ENCODE data around the gene TMEM125.

The TMEM125 gene

DNA sequence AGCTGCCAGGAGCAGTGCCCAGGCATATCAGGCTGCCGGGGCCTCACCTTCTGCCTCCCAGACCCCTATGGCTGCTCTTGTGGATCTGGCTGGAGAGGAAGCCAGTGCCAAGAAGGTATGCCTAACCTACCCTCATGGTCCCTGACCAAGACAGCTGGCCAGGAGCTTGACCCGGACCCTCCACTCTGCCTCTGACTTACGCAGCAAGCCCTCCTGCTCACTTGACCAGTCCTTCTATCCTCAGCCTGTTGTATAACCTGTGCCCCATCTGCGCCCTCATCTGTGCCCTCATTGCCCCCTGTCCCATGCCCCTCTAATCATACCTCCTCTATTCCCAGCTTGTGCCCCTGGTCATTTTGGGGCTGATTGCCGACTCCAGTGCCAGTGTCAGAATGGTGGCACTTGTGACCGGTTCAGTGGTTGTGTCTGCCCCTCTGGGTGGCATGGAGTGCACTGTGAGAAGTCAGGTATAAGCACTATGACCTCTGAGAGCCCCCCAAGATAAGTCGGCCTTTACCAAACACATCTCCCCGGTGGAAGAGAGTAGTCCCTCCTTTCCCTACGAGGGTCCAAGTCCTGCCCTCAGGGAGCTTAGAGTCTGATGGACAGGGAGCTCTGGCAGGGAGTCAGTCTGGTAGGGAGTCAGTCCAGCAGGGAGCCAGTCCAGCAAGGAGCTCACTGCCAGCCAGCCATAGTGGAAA, 37.8 kb downstream of the TMEM125 start:
- no peaks in the 10 kb centered on the region for H3K36me3 ChIP-seq (ENCODE audit: control insufficient read depth, insufficient read depth, low read length)
- H3K4me3 ChIP-seq (ENCODE audit: low read depth, low read length) = no peak overlapping the region
- no peaks in the 10 kb centered on the region for H3K27me3 ChIP-seq (ENCODE audit: control insufficient read depth, insufficient read depth, low read length)
- no peaks in the 10 kb centered on the region; the same call in 1 of the 2 replicates for H3K4me1 ChIP-seq (ENCODE audit: control insufficient read depth, insufficient read depth, low read length)
- H3K27ac ChIP-seq (ENCODE audit: low read depth, low read length) = no peak overlapping the region
- no peaks in the 10 kb centered on the region for H3K9me3 ChIP-seq (ENCODE audit: control insufficient read depth, insufficient read depth, low read depth, low read length)
- H3K9ac ChIP-seq (ENCODE audit: low read length) = no peak overlapping the region

DNA sequence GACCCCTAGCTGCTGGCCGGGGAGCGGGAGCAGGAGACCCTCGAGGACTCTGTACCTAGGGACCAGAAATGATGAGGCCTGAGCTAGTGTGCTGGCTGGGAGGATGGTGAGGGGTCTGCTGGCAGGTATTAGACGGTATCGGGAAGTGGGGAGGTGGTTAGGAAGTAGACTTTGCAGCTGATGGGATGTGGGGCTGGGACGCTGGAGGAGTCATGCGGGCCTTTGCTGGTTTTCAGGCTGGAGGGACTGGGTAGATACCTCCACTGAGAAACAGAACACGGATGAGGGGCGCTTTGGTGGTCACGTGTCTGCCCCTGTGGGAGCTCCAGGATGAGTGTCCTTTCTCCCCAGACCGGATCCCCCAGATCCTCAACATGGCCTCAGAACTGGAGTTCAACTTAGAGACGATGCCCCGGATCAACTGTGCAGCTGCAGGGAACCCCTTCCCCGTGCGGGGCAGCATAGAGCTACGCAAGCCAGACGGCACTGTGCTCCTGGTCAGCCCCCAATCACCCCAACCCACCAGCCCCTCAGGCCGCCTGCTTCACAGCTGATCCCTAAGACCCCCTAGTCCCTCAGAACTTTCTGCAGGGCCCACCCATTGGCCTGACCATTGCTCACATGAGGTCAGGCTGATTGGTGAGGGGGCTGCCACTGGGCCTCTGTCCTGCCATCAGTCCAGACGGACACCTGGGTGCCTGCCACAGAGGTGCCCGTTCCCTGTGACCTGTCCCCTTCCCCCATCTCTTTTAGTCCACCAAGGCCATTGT, 39.0 kb downstream of the TMEM125 start:
- Histone ChIP-seq H3K4me3 (ENCODE audit: low read depth, low read length) (no peak overlapping the region), H3K36me3 (ENCODE audit: control insufficient read depth, insufficient read depth, low read length) (no peaks in the 10 kb centered on the region), H3K27ac (ENCODE audit: low read depth, low read length) (no peak overlapping the region), H3K9me3 (ENCODE audit: control insufficient read depth, insufficient read depth, low read depth, low read length) (no peaks in the 10 kb centered on the region), H3K9ac (ENCODE audit: low read length) (no peak overlapping the region), H3K4me1 (ENCODE audit: control insufficient read depth, insufficient read depth, low read length) (no peaks in the 10 kb centered on the region; the same call in 1 of the 2 replicates), H3K27me3 (ENCODE audit: control insufficient read depth, insufficient read depth, low read length) (no peaks in the 10 kb centered on the region)

DNA sequence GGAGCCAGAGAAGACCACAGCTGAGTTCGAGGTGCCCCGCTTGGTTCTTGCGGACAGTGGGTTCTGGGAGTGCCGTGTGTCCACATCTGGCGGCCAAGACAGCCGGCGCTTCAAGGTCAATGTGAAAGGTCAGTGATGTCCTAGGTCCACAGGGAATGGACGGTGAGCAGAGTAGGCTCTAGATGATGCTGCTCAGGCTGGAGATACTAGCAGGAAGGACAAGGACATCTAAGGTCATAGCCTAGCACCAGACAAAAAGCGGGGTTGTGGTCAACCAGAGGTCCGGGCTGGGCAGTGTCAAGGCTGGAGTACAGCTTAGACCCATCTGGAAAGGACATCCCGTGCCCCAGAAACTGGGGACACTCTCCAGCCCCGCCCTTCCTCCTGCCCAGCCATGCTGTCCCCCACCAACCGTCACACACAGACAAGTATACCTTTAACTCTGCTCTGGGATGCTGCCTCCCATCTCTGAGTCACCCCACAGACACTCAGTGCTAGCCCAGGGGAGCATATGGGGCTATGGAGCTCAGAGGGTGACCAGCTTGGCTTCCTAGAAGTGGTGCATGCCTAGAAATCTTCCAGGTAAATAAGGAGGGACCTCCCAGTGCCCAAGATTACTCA, 39.7 kb downstream of the TMEM125 start:
- H3K27me3 ChIP-seq (ENCODE audit: control insufficient read depth, insufficient read depth, low read length) = no peaks in the 10 kb centered on the region
- no peaks in the 10 kb centered on the region; the same call in 1 of the 2 replicates for H3K4me1 ChIP-seq (ENCODE audit: control insufficient read depth, insufficient read depth, low read length)

DNA sequence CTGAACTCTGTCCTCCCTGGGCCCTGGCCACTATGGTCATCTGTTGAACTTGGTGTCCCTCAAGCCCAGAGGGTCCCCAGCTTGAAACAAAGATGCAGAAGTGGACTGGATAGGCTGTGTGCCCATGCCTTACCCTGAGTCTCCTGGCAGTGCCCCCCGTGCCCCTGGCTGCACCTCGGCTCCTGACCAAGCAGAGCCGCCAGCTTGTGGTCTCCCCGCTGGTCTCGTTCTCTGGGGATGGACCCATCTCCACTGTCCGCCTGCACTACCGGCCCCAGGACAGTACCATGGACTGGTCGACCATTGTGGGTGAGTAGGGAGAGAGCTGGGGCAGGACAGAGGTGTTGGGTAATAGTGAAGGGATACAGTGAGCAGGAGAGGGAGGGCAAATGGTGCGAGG, 41.7 kb downstream of the TMEM125 start:
- Histone ChIP-seq H3K4me3 (ENCODE audit: low read depth, low read length) (no peak overlapping the region), H3K27me3 (ENCODE audit: control insufficient read depth, insufficient read depth, low read length) (no peaks in the 10 kb centered on the region)

More for the DNA sequence above, 39.7 kb downstream of the TMEM125 start:
- H3K4me3 ChIP-seq (ENCODE audit: low read depth, low read length) = no peak overlapping the region
- no peaks in the 10 kb centered on the region for H3K36me3 ChIP-seq (ENCODE audit: control insufficient read depth, insufficient read depth, low read length)
- H3K9ac ChIP-seq (ENCODE audit: low read length) = no peak overlapping the region
- H3K9me3 ChIP-seq (ENCODE audit: control insufficient read depth, insufficient read depth, low read depth, low read length) = no peaks in the 10 kb centered on the region
- H3K27ac ChIP-seq (ENCODE audit: low read depth, low read length) = no peak overlapping the region

DNA sequence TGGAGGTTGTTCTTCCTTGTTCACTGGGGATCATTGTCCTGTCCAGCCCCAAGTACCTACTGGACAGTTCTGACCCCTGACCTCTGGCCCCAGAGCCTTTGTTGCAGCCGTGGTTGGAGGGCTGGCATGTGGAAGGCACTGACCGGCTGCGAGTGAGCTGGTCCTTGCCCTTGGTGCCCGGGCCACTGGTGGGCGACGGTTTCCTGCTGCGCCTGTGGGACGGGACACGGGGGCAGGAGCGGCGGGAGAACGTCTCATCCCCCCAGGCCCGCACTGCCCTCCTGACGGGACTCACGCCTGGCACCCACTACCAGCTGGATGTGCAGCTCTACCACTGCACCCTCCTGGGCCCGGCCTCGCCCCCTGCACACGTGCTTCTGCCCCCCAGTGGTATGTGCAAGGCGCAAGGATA, 42.4 kb downstream of the TMEM125 start:
- H3K36me3 ChIP-seq (ENCODE audit: control insufficient read depth, insufficient read depth, low read length) = no peaks in the 10 kb centered on the region
- H3K27ac ChIP-seq (ENCODE audit: low read depth, low read length) = no peak overlapping the region
- no peaks in the 10 kb centered on the region for H3K9me3 ChIP-seq (ENCODE audit: control insufficient read depth, insufficient read depth, low read depth, low read length)
- H3K4me3 ChIP-seq (ENCODE audit: low read depth, low read length) = no peak overlapping the region
- H3K27me3 ChIP-seq (ENCODE audit: control insufficient read depth, insufficient read depth, low read length) = no peaks in the 10 kb centered on the region
- H3K9ac ChIP-seq (ENCODE audit: low read length) = no peak overlapping the region
- no peaks in the 10 kb centered on the region for H3K4me1 ChIP-seq (ENCODE audit: control insufficient read depth, insufficient read depth, low read length)

More for the DNA sequence above, 41.7 kb downstream of the TMEM125 start:
- H3K4me1 ChIP-seq (ENCODE audit: control insufficient read depth, insufficient read depth, low read length) = no peaks in the 10 kb centered on the region
- no peak overlapping the region for H3K9ac ChIP-seq (ENCODE audit: low read length)
- H3K36me3 ChIP-seq (ENCODE audit: control insufficient read depth, insufficient read depth, low read length) = no peaks in the 10 kb centered on the region
- no peaks in the 10 kb centered on the region for H3K9me3 ChIP-seq (ENCODE audit: control insufficient read depth, insufficient read depth, low read depth, low read length)
- H3K27ac ChIP-seq (ENCODE audit: low read depth, low read length) = no peak overlapping the region

DNA sequence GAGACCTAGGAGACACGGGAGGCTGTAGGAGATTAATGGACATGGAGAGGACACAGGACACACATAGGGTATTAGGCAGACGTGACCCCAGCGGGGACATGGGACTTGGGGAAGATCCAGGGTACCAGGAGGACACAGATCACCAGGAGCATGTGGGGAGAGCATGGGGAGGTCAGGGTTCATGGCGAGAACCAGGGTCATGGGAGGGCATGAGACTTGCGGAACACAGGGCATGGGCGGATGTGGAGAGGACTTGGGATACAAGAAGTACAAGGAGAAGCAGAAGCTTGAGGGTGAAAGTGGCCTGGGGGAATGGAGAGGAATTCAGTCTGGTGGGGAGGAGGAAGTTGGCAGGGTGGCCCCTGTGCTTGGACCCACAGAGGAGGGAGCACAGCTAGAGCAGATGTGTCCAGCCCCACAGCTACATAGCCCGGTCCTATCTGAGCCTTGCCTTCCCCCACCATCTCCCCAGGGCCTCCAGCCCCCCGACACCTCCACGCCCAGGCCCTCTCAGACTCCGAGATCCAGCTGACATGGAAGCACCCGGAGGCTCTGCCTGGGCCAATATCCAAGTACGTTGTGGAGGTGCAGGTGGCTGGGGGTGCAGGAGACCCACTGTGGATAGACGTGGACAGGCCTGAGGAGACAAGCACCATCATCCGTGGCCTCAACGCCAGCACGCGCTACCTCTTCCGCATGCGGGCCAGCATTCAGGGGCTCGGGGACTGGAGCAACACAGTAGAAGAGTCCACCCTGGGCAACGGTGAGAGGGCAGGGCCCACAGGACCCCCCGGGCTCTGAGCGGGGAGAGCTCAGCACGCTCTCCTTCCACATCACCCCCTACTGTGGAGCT, 43.1 kb downstream of the TMEM125 start:
- no peaks in the 10 kb centered on the region for H3K27me3 ChIP-seq (ENCODE audit: control insufficient read depth, insufficient read depth, low read length)
- H3K9ac ChIP-seq (ENCODE audit: low read length) = no peak overlapping the region

DNA sequence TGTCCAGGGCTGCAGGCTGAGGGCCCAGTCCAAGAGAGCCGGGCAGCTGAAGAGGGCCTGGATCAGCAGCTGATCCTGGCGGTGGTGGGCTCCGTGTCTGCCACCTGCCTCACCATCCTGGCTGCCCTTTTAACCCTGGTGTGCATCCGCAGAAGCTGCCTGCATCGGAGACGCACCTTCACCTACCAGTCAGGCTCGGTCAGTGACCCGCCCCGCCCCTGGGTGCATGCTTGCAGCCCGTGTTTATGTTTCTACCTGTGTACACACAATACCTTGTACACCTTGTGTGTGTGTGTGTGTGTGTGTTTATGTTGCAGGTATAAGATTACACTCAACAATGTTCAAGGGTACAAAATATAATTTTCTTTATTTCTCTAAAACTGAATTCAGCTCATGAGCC, 44.0 kb downstream of the TMEM125 start:
- Histone ChIP-seq H3K27me3 (ENCODE audit: control insufficient read depth, insufficient read depth, low read length) (no peaks in the 10 kb centered on the region), H3K9me3 (ENCODE audit: control insufficient read depth, insufficient read depth, low read depth, low read length) (no peaks in the 10 kb centered on the region), H3K27ac (ENCODE audit: low read depth, low read length) (no peak overlapping the region), H3K36me3 (ENCODE audit: control insufficient read depth, insufficient read depth, low read length) (no peaks in the 10 kb centered on the region), H3K4me3 (ENCODE audit: low read depth, low read length) (no peak overlapping the region), H3K9ac (ENCODE audit: low read length) (no peak overlapping the region), H3K4me1 (ENCODE audit: control insufficient read depth, insufficient read depth, low read length) (no peaks in the 10 kb centered on the region)

More for the DNA sequence above, 43.1 kb downstream of the TMEM125 start:
- Histone ChIP-seq H3K4me1 (ENCODE audit: control insufficient read depth, insufficient read depth, low read length) (no peaks in the 10 kb centered on the region), H3K9me3 (ENCODE audit: control insufficient read depth, insufficient read depth, low read depth, low read length) (no peaks in the 10 kb centered on the region), H3K27ac (ENCODE audit: low read depth, low read length) (no peak overlapping the region), H3K4me3 (ENCODE audit: low read depth, low read length) (no peak overlapping the region), H3K36me3 (ENCODE audit: control insufficient read depth, insufficient read depth, low read length) (no peaks in the 10 kb centered on the region)

DNA sequence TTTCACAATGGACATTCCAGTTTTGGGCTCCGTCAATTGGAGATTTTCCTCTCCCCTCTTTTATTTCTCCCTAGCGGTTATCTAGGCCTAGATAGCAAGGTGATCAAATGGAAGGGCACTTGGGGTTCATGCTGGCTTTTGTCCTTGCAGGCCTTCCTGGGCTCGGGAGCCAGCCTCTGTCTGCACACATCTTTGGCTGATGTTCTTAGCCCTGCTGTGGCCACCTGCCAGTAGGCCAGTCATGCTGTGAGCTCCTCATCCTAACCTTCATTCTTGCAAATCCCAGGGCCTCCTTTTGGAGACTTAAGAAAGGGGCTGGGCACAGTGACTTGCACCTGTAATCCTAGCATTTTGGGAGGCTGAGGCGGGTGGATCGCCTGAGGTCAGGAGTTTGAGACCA, 44.5 kb downstream of the TMEM125 start:
- H3K9ac ChIP-seq (ENCODE audit: low read length) = no peak overlapping the region
- no peaks in the 10 kb centered on the region for H3K4me1 ChIP-seq (ENCODE audit: control insufficient read depth, insufficient read depth, low read length)
- H3K4me3 ChIP-seq (ENCODE audit: low read depth, low read length) = no peak overlapping the region
- no peaks in the 10 kb centered on the region for H3K9me3 ChIP-seq (ENCODE audit: control insufficient read depth, insufficient read depth, low read depth, low read length)
- no peaks in the 10 kb centered on the region for H3K36me3 ChIP-seq (ENCODE audit: control insufficient read depth, insufficient read depth, low read length)
- no peaks in the 10 kb centered on the region for H3K27me3 ChIP-seq (ENCODE audit: control insufficient read depth, insufficient read depth, low read length)
- H3K27ac ChIP-seq (ENCODE audit: low read depth, low read length) = no peak overlapping the region

DNA sequence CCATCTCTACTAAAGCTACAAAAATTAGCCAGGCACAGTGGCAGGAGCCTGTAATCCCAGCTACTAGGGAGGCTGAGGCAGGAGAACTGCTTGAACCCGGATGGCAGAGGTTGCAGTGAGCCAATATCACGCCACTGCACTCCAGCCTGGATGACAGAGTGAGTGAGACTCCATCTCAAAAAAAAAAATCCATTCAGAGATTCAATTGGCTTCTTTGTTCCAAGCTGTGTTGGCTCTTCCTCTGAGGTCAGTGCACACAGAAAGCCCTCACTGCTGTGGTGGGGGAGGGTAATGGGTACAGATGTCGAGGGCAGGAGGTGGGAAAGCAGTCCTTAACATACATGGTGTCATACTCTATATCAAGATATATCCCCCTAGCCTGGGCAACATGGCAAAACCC, 45.7 kb downstream of the TMEM125 start:
- no peaks in the 10 kb centered on the region for H3K4me1 ChIP-seq (ENCODE audit: control insufficient read depth, insufficient read depth, low read length)
- H3K9me3 ChIP-seq (ENCODE audit: control insufficient read depth, insufficient read depth, low read depth, low read length) = no peaks in the 10 kb centered on the region
- no peak overlapping the region for H3K27ac ChIP-seq (ENCODE audit: low read depth, low read length)
- no peaks in the 10 kb centered on the region for H3K27me3 ChIP-seq (ENCODE audit: control insufficient read depth, insufficient read depth, low read length)
- H3K9ac ChIP-seq (ENCODE audit: low read length) = no peak overlapping the region
- no peaks in the 10 kb centered on the region for H3K36me3 ChIP-seq (ENCODE audit: control insufficient read depth, insufficient read depth, low read length)
- H3K4me3 ChIP-seq (ENCODE audit: low read depth, low read length) = no peak overlapping the region

DNA sequence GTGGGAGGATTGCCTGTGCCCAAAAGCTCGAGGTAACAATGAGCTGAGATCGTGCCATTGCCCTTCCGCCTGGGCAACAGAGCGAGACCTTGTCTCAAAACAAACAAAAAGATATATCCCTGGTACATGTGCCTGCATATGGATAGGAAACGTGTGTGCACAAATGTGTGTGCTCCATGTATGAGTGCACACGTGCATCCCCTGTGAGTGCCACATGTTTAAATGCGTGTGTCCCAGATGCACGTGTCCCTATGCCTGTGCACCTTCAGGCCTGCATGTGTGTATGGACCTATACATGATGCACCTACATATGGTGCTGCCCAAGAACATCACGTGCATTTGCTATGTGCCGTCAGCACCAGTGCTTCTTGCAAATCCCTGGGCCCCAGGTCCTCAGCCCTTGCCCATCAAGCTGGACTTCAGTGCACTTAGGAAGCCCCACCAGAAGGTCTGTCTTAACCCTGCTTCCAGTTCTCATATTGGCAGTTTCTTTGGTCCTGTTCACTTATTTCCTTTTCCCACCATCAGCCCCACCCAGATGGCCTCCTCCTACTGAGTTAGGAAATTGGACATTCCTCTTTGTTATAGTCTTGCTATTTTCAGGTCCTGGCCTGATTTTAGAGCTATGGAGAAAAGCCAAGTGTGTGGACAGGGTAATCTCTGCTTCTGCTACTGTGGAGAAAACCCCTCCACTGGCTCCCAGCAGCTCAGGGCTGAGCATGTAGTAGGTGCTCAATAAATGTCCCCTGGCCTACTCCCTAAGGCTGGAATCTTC, 46.4 kb downstream of the TMEM125 start:
- no peak overlapping the region for H3K27ac ChIP-seq (ENCODE audit: low read depth, low read length)
- H3K36me3 ChIP-seq (ENCODE audit: control insufficient read depth, insufficient read depth, low read length) = no peaks in the 10 kb centered on the region
- no peaks in the 10 kb centered on the region for H3K4me1 ChIP-seq (ENCODE audit: control insufficient read depth, insufficient read depth, low read length)
- no peak overlapping the region for H3K4me3 ChIP-seq (ENCODE audit: low read depth, low read length)
- H3K27me3 ChIP-seq (ENCODE audit: control insufficient read depth, insufficient read depth, low read length) = no peaks in the 10 kb centered on the region
- no peaks in the 10 kb centered on the region for H3K9me3 ChIP-seq (ENCODE audit: control insufficient read depth, insufficient read depth, low read depth, low read length)
- no peak overlapping the region for H3K9ac ChIP-seq (ENCODE audit: low read length)

All from HUES6 (cell line).